Measurements from ENCODE around the gene KLHDC4.
"Not testable (repeated sequence)": the region's sequence is repeated elsewhere in the genome, so short reads cannot be mapped to it uniquely, and the experiment has no call there.

The KLHDC4 gene

DNA sequence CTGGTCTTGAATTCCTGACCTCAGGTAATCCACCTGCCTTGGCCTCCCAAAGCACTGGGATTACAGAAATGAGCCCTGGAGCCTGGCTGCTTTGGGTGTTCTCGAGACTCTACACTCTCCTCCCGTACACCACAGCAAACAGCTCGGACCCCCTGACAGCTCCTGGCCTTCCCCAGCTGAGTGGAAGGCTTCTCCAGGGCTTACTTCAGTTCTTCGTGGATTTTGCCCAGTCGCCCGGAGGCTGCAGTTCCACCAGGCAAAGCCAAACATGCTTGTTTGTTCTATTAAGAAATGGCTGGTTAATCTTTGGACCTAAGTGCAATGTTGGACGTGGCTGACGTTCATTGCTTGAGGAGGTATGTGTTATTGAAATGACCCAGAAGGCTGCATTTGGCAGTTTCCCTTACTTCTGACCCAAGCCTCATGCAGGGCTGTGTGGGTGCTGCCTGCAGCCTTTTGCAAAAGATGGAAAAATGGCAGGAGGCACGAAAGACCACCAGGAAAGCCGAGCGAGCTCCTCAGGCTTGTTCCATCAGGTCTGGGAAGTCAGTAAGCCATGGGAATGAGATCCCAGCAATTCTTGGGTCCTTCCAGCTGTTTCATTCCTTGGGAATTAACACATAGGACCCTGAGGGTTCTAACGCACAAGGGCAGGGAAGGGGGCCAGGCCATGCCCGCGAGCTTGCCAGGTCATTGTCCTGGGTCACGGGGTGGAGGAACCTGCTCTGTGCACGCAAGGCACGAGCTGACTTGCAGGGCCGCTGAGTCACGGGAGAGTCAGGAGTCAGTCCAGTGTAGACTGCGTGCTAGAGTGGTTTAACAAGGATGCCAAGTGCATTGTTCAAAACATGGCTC, 23.9 kb upstream of the KLHDC4 start:
- FAIRE-seq: no peak
- no peak for DNase-seq (ENCODE audit: extremely low spot score, insufficient read length, low read depth)

DNA sequence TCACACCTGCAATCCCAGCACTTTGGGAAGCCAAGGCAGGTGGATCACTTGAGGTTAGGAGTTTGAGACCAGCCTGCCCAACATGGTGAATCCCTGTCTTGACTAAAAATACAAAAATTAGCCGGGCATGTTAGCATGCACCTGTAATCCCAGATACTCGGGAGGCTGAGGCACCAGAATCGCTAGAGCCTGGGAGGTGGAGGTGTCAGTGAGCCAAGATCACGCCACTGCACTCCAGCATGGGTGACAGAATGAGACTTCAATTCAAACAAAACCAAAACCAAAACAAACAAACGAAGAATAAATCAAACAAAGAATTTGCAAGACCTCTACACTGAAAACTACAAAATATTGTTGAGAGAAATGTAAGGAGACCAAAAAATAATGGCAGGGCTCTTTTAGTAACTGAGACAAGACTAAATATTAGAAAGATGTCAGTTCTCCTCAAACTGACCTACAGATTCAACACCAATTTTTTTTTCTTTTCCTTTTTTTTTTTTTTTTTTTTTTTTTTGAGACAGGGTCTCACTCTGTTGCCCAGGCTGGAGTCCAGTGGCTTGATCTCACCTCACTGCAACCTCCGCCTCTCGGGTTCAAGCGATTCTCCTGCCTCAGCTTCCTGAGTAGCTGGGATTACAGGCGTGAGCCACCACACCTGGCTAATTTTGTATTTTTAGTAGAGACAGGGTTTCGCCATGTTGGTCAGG, 23.1 kb upstream of the KLHDC4 start:
- FAIRE-seq; DNase-seq (ENCODE audit: extremely low spot score, insufficient read length, low read depth): not testable (repeated sequence)

DNA sequence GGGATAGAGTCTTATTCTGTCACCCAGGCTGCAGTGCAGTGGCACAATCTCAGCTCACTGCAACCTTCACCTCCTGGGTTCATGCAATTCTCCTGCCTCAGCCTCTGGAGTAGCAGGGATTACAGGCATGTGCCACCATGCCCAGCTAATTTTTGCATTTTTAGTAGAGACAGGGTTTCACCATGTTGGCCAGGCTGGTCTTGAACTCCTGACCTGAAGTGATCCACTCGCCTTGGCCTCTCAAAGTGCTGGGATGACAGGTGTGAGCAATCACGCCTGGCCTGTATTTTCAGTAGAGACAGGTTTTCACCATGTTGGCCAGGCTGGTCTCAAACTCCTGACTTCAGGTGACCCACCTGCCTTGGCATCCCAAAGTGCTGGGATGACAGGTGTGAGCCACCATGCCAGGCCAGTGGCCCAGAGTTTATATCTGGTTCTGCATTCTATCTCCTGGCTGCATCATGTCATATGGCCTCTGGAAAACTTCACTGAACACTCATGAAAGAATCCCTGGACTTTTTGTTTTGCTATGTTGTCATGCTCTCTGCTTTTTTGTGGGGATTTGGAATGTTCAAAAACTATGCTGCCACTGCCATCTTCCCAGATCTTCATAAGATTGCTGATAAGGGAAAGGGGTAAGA, 21.8 kb upstream of the KLHDC4 start:
- FAIRE-seq; DNase-seq (ENCODE audit: extremely low spot score, insufficient read length, low read depth): not testable (repeated sequence)

DNA sequence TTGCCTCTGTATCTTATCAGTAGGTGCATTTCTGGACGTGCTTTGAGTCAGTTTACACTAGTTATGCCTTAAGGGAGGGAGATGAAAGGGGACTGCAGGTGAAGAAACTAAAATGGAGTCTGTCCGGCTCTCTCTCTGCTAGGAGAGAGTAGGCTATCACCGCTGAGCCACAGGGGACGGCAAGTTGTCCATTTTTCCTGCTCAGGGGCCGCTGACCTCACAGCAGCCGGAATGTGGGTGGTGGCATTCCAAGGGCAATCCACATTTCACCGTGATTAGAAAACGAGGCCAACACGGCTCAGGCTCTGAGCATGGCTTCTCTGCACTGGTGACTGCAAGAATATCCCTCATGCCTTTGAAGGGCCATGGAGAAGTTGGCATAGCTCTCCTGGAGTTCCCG, 19.0 kb upstream of the KLHDC4 start:
- FAIRE-seq (no peak), DNase-seq (ENCODE audit: extremely low spot score, insufficient read length, low read depth) (no peak)

DNA sequence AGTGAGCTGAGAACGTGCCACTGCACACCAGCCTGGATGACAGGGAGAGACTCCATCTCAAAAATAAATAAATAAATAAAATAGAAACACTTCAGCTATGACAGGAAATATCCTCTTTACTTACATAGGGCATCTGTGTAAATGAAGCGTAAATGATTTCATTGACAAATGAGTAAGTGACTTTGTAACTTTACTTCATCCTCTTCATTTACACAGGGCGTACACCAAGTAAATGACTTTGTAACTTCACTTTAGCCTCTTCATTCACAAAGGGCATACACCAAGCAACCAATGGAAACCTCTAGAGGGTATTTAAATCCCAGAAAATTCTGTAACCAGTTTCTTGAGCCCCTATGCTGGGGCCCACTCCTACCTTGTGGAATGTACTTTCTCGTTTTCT, 16.2 kb upstream of the KLHDC4 start:
- FAIRE-seq (no peak), DNase-seq (ENCODE audit: extremely low spot score, insufficient read length, low read depth) (no peak)

DNA sequence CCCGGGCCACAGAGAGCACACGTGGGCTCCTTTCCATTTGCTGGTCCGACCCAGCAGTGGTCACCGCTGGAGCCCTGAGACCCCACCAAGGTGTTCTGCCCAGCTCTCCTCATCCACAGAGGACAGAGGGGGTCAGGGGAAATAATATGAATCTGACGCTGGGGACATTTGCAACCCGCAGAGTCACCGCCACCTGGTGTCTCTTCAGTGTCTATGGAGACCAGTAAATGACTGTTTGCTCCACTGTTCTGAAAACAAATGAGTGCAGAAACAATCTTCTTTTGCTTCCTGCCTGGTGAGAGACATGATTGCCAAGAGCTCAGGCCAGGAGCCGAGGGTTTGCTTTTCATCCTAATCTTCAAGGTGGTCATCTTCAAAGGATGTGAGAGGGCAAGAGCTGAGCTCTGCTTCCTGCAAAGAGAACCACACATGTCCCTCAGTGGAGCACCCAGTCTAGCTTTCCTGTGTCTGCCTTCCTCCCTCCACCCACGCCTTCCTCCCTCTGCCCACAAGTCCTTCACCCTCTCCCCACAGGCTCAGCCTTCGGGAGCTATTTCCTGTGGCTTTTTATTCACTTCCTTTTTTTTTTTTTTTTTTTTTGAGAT, 14.7 kb upstream of the KLHDC4 start:
- peak; percentile 83 for FAIRE-seq
- peak; percentile 38 for DNase-seq (ENCODE audit: extremely low spot score, insufficient read length, low read depth)

DNA sequence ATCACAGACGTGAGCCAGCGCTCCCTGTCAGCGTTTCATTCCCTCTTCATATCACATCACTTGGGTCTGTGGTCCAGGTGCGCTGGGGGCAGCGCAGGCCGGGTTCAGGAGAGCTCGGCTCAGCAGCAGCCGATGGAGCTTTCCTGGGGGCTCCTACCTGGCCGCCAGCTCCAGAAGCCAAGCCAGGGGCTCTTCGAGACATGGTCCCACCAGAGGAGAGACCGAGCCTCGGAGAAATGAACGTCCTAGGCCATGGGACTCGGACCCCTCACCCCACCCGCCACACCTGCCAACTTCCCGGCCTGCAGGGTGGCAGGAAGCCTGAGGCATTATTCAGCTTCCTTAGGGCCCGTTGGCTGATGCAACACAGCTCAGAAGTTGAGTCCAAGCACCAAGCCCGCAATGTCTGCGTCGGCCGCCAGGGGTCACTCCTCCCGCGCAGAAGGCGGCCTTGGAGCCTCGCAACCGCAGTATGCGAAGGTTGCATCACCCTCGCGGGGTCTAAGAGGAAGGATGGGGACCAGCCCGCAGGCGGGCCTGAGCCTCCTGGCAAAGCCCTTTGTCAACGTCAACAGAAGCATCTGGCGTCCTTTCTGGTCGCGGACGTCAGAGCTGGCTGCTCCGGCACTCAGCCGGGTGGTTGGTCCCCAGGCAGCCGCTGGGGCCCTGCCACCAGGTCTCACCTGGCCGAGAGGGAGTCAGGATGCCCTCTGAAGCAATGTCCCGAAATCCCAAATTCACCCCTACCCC, 13.2 kb upstream of the KLHDC4 start:
- FAIRE-seq (peak; percentile 80), DNase-seq (ENCODE audit: extremely low spot score, insufficient read length, low read depth) (peak; percentile 65)

DNA sequence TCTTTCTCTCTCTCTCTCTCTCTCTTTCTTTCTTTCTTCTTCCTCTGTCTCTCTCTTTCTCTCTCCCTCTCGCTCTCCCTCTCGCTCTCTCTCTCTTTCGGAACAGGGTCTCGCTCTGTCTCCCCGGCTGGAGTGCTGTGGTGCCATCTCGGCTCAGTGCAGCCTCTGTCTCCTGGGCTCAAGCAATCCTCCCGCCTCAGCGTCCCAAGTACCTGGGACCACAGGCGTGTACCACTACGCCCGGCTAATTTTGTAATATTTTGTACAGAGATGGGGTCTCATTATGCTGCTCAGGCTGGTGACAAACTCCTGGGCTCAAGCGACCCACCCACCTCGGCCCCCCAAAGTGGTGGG, 12.7 kb upstream of the KLHDC4 start:
- DNase-seq (ENCODE audit: extremely low spot score, insufficient read length, low read depth) (no peak), FAIRE-seq (no peak)

DNA sequence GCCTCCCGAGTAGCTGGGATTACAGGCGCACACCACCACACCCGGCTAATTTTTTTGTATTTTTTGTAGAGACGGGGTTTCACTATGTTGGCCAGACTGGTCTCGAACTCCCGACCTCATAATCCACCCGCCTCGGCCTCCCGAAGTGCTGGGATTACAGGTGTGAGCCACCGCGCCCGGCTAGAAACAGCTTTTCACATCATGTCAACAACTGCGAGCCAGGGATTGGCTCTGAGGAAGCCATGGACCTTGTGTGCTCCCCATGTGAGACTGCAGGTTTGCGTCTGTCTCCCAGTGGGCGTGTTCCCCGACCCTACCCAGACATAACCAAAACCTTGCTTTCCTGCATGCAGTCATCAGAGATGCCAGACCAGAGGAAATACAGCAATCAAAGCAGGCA, 8.1 kb upstream of the KLHDC4 start:
- DNase-seq (ENCODE audit: extremely low spot score, insufficient read length, low read depth); FAIRE-seq: not testable (repeated sequence)

DNA sequence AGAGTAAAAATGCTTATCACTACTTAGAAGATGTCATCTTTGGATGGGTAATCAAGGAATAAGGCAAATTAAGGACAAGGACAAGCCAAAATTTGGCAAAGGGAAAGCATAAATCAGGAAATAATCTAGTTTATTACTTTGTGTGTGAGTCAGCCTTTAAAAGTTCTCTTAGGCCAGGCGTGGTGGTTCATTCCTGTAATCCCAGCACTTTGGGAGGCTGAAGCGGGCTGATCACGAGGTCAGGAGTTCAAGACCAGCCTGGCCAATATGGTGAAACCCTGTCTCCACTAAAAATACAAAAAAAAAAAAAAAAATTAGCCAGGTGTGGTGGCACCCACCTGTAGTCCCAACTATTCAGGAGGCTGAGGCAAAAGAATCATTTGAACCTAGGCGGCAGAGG, 1.7 kb upstream of the KLHDC4 start:
- FAIRE-seq; DNase-seq (ENCODE audit: extremely low spot score, insufficient read length, low read depth): not testable (repeated sequence)

DNA sequence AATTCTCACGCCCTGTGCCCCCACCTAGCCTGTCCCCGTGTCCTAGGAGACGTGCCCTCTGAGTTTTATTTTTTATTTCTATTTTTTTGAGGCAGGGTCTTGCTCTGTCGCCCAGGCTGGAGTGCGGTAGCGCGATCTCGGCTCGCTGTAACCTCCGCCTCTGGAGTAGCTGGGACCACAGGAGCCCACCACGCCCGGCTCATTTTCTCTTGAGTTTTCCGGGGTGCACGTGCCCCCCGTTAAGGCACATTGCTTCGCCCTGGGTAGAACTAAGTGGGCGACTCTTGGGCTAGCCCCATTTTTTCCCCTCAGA, 655 bp upstream of the KLHDC4 start:
- no peak for DNase-seq (ENCODE audit: extremely low spot score, insufficient read length, low read depth)

DNA sequence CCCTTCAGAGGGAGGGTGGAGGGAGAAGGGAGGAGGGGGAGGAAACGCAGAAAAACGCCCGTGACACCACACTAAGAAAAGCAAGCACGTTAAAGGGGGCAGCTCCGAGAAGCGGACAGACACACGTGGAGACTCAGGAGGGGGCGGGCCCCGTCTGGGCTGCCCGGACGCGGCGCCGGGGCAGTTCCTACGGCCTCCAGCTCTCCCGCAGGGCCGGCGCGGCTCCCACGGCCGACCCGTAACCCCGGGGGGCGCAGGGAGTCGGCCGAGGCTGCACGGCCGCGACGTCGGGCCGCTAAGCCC, 362 bp downstream of the KLHDC4 start:
- FAIRE-seq (no peak), DNase-seq (ENCODE audit: extremely low spot score, insufficient read length, low read depth) (no peak)

More for the DNA sequence above, 655 bp upstream of the KLHDC4 start:
- FAIRE-seq: no peak

DNA sequence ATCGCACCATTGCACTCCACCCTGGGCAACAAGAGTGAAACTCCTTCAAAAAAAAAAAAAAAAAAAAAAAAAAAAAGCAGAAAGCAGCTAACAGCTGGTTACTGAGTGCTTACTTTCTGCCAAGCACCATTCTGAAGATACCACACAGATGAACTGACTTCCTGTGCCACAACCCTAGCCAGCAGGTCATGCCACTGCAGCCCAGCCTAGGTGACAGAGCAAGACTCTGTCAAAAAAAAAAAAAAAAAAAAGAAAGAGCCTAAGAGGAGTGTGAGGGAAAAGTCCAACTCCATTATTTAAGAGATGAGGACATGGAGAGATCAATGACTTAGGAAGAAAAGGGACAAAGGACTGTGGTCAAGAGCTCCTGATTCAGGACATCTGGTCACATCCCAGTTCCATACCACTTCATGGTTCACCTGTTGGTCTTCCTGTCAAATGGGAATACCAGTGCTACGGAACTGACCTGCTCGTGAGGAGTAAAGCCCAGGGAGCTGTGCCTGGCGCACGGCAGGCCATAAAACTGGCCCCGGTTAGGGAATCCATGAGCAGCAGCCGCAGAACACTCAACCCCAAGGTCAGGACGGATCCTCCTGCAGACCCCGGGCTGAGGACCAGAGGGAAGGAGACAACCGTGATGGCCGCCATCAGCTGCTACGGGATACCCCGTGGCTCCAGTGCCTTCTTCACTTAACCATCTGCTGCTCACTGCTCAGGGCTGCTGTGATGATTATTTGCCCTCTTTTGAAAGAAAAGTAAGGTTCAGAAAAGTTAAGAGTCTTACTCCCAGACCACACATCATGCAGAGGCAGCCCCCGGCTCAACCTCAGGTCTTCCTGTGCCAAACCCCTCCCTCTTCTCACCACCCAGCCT, 950 bp downstream of the KLHDC4 start:
- no peak for FAIRE-seq
- no peak for DNase-seq (ENCODE audit: extremely low spot score, insufficient read length, low read depth)

DNA sequence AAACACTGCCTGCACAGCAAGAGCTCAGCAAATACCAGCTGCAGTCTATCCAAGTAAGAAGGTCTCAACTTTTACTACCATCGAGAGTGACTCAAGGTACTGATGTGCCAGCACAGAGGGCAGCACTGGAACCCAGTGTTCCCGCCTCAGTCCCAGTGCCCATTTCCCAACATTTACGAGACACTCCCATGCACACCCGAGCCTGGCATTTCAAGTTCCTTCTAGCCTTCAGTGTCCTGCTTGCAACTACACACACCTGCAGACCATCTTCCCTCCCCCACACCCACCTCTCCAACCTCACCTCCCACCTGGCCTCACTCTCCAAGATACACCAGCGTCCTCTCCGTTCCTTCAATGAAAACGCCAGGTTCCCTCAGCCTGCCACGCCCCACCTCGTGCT, 3.2 kb downstream of the KLHDC4 start:
- DNase-seq (ENCODE audit: extremely low spot score, insufficient read length, low read depth): no peak
- no peak for FAIRE-seq

DNA sequence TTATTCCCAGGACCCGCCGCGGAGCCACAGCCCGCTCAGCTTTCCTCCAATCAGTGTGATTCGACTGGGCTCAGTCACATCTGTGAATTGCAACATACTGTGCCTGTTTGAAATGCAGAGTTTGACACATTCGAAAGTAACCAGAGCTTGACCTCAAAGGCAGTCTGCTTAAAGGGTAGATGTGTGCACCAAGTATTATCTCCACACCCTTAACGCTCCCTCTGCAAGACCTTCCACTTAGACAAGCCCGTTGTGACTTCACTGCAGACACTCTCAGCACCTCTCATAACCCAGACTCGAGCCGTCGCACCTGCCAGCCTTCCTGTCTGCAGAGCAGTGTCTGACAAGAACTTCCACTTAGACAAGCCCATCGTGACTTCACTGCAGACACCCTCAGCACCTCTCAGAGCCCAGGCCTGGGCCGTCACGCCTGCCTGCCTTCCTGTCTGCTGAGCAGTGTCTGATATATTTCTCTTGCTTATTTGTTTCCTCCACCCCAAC, 3.7 kb downstream of the KLHDC4 start:
- no peak for FAIRE-seq

DNA sequence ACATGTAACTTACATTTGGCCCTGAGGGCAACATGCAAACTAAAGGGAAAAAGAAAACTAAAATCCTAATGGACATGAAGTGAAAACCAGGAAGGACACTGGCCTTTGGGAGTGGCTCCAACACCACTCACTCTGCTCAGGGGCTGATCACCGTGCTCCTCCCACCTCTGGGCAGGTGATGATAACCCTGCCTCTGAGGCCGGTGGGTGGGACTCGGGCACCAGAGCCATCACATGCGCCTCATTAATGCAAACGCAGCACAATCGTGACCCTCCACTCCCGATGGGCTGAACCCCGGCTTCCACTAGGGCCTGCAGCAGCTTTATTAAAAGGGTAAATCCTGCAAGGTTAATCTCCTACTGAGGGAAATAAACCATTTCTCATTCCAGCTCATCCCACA, 4.7 kb downstream of the KLHDC4 start:
- FAIRE-seq: no peak

More for the DNA sequence above, 3.7 kb downstream of the KLHDC4 start:
- DNase-seq (ENCODE audit: extremely low spot score, insufficient read length, low read depth): no peak

DNA sequence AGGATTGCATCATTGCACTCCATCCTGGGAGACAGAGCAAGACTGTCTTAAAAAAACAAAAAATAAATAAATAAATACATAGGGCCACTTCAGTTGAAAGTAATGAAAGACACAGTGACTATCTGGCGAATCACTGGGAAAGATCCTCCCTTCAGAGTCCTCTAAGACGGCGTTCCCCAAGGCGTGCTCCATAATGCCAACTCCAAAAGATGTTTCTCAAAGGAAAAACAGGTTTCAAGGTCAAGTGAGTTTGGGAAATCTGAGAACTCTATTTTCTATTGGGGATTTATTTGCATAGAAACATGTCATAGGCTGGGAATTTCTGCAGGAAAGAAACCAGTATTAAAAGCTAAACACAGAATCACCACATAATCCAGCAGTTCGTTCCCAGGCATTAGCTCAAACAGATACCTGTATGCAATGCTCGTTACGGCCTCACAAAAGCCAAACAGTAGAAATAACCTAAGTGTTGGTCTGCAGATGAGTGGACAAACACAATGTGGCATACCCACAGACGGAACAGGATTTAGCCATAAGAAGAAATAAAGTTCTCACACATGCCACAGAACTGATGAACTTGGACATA, 7.9 kb downstream of the KLHDC4 start:
- DNase-seq (ENCODE audit: extremely low spot score, insufficient read length, low read depth) (no peak), FAIRE-seq (no peak)

More for the DNA sequence above, 4.7 kb downstream of the KLHDC4 start:
- DNase-seq (ENCODE audit: extremely low spot score, insufficient read length, low read depth): no peak

DNA sequence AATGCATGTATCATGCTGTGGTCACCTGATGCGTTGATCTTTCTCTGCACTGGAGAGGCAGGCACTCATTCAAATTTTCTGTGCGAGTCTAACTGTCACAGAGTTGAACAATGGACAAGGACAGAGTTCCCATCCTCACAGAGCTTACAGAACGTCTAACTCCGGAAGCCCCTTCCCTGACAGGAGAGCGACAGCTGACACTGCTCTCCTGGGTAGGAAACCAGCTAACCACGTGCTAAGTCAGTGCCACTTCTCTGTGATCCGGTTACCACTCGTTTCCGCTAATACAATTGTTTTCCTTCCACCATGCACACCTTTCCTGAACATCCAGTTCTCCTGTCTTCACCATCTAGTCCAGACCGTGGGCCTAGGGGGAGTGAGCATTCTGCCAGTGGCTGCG, 11.3 kb downstream of the KLHDC4 start:
- FAIRE-seq (no peak), DNase-seq (ENCODE audit: extremely low spot score, insufficient read length, low read depth) (no peak)
